Choroid plexus epithelial cell (primary cell): ENCODE data around the gene RPLP2.

Source experiments
- DNase-seq: peaks from one replicate; pipeline ENCODE4 v3.0.0-alpha.2; 2010; ENCODE audit warnings: low read depth
- H3K4me3 ChIP-seq: 2 replicates; pipeline ENCODE4 v1.5.1; 2011; ENCODE audit warnings: low read depth, mild to moderate bottlenecking, control low read depth, low read length, moderate library complexity
- TF ChIP-seq, protein P1 (sequence below): conservative IDR thresholded peaks from 2 replicates; pipeline ENCODE4 v1.5.1; 2011; ENCODE audit warnings: low read depth, mild to moderate bottlenecking, control low read depth, inconsistent platforms, low read length, moderate library complexity

The RPLP2 gene

GRCh38 chr11:845872-846495 is 36.2 kb downstream of the RPLP2 start:
- H3K4me3 ChIP-seq, result no peak overlapping the region
- peak; percentile 49 for DNase-seq
- TF ChIP-seq, protein P1, sequence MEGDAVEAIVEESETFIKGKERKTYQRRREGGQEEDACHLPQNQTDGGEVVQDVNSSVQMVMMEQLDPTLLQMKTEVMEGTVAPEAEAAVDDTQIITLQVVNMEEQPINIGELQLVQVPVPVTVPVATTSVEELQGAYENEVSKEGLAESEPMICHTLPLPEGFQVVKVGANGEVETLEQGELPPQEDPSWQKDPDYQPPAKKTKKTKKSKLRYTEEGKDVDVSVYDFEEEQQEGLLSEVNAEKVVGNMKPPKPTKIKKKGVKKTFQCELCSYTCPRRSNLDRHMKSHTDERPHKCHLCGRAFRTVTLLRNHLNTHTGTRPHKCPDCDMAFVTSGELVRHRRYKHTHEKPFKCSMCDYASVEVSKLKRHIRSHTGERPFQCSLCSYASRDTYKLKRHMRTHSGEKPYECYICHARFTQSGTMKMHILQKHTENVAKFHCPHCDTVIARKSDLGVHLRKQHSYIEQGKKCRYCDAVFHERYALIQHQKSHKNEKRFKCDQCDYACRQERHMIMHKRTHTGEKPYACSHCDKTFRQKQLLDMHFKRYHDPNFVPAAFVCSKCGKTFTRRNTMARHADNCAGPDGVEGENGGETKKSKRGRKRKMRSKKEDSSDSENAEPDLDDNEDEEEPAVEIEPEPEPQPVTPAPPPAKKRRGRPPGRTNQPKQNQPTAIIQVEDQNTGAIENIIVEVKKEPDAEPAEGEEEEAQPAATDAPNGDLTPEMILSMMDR, result no peak

DNA sequence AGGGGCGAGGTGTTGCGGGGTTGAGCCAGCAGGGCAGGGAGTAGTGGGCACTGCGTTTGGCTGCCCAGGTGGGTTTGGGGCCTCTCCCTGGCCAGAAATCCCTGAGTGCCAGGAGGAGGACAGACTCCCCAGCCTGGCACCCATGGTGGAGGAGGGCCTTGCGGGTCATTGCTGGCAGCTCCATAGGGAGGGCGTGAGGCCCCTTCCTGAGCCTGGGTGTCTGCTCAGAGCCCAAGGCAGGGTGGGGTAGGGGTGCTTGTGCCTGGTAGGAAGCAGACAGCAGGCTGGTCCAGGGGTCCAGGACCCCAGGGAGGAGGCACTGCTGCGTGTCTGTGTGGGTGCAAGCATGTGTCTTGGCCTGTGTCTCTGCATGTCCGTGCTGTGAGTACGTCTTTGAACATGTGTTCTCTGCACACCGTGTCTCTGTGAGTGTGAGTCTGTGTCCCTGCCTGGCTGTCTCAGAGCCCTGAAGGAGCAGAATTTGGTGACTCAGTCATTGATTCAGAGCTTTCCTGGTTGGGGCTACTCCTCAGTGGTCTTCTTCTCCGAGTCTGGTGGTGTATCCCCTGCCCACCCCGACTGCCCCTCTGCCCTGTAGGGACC is 36.8 kb downstream of the RPLP2 start:
- peak; percentile 37 for DNase-seq
- TF ChIP-seq, protein P1, result no peak
- no peak overlapping the region for H3K4me3 ChIP-seq

GRCh38 chr11:847876-848275 is 38.1 kb downstream of the RPLP2 start:
- TF ChIP-seq, protein P1, result no peak
- no peak overlapping the region for H3K4me3 ChIP-seq
- DNase-seq, result no peak

GRCh38 chr11:848380-848931 is 38.7 kb downstream of the RPLP2 start:
- peak; percentile 48 for DNase-seq
- no peak overlapping the region for H3K4me3 ChIP-seq
- TF ChIP-seq, protein P1, result peak; percentile 86

DNA sequence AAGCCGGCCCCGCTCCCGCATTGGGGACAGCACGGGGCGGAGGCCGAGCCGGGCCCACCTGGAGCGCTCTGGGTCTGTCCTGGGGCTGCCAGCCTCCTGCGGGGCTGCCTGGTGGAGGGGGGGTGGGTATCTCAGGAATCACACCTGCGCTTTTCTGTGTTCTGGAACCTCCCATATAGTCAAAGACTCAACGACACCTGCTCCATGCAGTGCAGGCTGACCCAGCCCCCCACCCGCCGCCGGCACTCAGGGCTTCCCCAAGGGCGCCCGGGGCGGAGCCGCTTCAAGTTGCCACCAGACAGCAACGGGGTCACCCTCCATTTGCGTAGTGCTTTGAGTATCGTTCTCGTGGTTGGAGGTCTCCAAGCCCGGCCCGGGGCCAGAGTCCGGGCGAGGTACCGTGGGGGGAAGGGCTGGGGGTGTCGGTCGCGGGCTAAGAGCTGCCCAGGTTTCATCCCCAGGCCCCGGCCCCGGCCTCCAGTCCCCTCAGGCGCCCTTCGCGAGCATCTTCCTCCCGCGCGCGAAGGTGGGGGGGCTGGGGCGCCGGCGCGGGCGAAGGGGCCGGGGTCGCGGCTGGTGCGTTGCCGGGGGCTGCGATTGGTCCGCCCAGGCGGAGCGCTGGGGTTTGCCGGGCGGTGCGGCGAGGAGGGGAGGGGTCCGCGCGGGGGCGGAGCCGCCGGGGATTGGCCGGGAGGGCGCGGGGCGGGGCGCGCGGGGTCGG is 39.5 kb downstream of the RPLP2 start:
- TF ChIP-seq, protein P1, result no peak
- DNase-seq, result no peak
- H3K4me3 ChIP-seq, result peak overlapping the region; percentile 54

- H3K4me3 ChIP-seq, result peak overlapping the region; percentile 54
- TF ChIP-seq, protein P1, result no peak
- DNase-seq, result no peak
Measured at GRCh38 chr11:849951-850774, 40.4 kb downstream of the RPLP2 start.
